Measurements from ENCODE around the gene MBTPS1.

The MBTPS1 gene

DNA sequence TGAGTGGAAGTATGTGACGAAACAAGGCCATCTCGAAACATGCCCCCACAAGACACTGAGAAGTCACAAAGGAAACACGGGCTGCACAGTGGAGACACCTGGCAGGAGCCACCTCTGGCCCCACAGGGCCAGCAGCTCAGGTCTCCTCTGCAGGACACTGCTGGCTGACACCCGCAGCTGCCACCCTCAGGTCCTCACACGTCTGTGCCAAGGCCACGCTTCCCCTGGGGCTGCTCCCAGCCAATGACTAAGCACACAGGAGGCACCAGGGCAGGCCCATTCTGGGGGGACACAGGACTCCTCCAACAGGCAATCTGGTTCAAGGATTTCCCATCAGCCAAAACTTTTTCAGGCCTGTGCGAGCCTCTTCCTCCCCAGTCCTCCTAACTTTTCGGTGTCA, 36.4 kb downstream of the MBTPS1 start:
- in situ Hi-C loops (cut with MboI; ENCODE audit: low sequenced_read_pairs): no loop called here

DNA sequence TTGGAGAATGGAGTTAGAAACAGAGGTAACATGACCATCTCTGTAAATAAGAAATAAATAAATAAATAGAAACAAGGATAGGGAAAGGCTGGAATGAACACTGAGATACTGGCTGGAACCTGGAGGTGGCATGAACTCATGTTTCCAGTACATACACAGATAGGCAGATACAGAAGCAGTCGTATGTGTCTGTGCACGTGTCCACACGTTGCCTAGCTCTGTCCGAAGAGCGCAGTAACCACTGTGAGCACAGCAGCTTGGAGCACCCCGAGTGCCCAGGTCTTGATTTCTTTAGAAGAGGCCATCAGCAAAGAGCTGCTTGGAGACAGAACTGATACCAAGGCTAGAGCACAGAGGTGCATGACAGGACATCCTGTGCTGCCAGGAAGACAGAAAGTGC, 37.1 kb downstream of the MBTPS1 start:
- in situ Hi-C loops (cut with MboI; ENCODE audit: low sequenced_read_pairs): no loop called here

DNA sequence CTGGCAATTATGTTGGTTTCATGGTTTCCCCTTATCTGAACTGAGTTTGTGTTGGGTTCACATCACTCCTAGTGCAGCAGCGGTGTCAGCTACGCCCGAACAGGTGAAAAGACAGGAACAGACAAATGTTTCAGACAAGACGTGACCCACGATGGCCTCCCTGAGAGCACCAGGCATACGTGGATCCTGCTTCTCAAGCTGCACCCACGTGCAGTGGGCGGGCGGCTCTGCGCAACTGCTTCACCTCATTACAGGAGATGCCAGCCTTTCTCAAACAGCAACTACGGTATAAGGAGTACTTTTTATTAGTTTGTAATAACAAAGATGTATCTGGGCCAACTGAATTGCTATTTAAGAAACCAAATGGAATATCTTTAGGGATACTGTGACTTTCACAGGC, 41.4 kb downstream of the MBTPS1 start:
- in situ Hi-C loops (cut with MboI; ENCODE audit: low sequenced_read_pairs): no loop called here

DNA sequence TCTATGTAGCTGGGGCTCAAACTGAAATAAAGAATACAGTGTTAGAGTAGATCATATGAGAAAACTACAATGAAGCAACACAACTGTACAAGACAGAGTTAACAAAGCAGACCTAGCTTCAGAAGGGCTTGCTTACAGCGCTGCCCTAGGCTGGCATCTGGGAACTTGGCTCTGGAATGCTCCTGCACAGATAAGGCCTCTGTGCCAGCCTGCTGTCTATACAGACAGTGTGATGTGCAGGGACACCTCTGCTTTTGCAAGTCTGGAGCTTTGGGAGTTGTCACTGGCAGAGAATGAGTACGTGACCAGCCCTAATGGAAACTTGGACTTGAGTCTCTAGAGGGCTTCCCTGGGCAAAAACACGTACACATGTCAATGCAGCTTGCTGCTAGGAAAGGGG, 42.0 kb downstream of the MBTPS1 start:
- in situ Hi-C loops (cut with MboI; ENCODE audit: low sequenced_read_pairs): loop anchor here (25.0 kb wide), 1 partner anchor 112 kb away; the partner anchor contains the start of genes NECAB2 and OSGIN1

DNA sequence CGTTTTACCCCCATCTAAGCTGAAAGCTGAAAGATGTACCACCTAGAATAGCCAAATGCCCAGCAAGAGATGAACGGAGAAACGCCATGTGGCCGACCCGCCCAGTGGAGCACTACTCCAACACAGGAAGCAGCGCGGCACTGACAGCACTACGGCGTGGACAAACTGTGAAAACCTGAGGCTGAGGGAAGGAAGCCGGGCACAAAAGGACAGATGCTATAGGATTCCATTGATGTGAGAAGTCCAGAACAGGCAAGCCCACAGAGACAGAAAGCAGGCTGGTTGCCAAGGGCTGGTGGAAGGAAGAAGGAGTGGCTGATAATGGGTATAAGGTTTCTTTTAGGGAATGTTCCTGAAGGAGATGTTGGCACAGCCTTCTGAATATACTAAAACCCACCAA, 44.7 kb downstream of the MBTPS1 start:
- in situ Hi-C loops (cut with MboI; ENCODE audit: low sequenced_read_pairs): loop anchor here (25.0 kb wide), 1 partner anchor 110 kb away; the partner anchor contains the start of genes NECAB2 and OSGIN1

DNA sequence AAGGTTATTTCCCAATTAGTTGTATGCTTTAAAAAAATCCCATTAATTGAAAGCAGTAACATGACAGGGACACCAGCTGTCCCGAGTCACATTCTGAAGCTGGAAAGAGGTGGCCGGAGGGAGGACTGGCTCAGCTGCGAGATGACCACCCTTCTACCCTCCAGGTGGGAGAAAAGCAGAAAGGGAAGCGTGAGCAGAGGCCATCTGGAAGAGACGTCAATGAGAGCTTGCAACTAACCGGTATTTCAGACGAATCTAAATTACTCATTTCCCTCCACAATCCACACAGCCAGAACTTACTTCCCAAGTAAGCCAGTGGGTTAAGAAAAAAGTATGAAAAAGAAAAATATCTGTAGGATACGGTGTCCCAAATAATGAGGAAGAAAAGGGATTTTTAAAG, 45.6 kb downstream of the MBTPS1 start:
- in situ Hi-C loops (cut with MboI; ENCODE audit: low sequenced_read_pairs): loop anchor here (25.0 kb wide), 1 partner anchor 109 kb away; the partner anchor contains the start of genes NECAB2 and OSGIN1

DNA sequence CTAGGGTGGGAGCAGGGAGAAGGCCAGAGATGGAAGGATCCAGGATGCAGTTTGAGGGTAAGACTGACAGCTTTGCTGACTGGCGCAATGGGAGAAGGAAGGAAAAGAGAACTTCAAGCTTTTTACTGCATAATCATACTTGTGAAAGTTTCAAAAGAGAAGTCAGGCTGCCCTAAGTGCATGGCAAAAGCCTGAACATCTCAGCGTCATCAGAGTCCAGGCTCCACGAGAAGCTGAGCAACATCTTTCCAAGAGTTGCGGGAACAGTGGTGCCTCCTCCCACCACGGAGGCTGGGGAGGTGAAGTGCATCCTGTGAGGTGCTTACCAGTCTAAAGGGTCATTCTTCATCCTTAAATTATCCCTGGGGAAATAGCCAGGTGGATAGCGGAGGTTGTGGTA, 47.2 kb downstream of the MBTPS1 start:
- in situ Hi-C loops (cut with MboI; ENCODE audit: low sequenced_read_pairs): loop anchor here (25.0 kb wide), 1 partner anchor 107 kb away; the partner anchor contains the start of genes NECAB2 and OSGIN1

DNA sequence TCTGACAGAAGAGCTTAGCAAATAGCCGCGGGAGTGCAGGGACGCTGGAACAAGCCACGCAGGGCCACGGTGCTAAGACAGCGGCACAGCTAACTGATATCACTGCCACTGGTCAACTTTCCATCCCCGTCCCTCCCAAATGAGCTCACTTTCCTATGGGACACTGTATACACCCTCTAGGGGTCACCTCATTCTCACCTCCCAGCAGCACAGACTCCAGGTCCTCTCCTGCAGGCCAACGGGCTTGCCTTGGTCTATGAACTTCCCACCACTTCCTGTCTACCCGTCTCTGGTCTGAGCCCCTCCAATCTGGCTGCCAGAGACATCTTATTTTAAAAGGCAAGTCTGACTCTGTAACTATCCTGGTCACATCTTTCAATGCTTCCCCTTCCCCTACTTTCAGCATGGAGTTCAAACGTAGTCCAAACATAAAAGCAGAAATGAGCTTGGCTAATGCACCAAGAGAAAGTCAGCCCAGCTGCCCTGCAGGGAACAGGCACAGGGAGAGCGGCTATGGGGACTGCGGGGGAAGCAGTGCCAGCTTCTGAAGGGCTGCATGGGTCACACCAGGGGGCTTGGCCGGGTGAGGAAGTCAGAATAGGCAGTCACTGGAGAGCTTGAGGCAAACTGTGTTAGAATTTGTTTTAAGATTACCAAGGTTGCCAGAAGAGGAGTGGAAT, 47.8 kb downstream of the MBTPS1 start:
- in situ Hi-C loops (cut with MboI; ENCODE audit: low sequenced_read_pairs): loop anchor here (25.0 kb wide), 1 partner anchor 107 kb away; the partner anchor contains the start of genes NECAB2 and OSGIN1

DNA sequence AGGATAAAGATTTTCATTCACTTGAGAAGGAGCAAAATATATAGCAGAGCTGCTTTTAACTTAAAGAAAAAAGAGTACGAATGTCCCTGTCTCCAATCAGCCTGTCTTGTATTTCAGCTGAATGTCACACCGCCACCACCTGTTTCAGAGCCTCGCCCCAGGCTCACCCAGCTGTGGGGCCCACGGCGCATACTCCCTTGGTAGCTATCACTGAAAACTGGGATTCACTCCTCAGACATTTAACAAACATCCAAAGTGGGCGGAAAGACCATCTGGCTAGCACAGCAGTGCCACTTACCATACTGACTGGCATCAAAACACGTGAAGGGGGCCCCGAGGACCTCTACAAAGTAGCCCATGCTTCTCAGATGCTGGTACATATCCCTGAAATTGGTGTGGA, 48.7 kb downstream of the MBTPS1 start:
- in situ Hi-C loops (cut with MboI; ENCODE audit: low sequenced_read_pairs): loop anchor here (25.0 kb wide), 1 partner anchor 106 kb away; the partner anchor contains the start of genes NECAB2 and OSGIN1

DNA sequence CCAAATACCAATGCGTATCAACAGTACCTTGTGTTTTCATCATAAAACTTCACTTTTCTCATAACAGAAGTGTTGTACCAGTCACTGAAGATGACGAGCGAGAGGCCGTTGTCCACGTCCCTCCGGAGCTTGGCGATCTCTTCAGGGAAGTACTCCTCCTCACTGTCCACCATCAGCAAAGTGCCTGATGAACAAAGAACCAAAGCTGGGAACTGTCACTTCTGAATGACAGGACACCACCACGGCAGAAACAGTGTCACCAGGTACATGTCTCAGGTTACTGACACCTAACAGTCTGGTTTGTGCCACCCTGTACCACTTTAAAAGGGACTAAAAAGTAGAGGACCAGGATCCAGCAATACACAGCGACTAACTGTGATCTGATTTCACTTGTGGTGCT, 49.1 kb downstream of the MBTPS1 start:
- in situ Hi-C loops (cut with MboI; ENCODE audit: low sequenced_read_pairs): loop anchor here (25.0 kb wide), 1 partner anchor 105 kb away; the partner anchor contains the start of genes NECAB2 and OSGIN1

DNA sequence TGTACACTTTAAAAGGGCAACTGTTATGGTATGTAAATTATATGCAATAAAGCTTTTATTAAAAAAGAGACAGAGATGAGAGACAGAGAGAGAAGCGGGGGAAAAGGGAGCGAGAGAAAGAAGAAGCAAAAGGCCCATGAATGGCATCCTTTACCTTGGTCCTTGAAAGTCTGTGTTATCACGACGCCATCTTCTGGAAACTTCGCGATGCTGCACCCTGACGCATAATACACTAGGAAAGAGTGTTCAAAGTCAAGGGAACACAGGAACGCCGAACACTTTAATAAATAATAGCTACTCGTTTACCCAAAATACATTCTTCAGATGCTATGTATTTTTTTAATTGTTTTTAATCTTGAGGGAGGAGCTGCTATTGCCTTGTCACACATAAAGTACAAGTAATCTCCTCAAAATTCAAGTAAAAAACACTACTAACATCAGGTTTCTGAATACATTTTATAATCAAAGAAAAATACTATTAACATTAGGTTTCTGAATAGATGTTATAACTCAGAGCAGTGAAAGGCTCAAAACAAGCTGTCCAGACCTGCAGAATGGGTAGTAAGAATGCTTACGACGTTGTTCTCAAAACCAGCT, 51.1 kb downstream of the MBTPS1 start:
- in situ Hi-C loops (cut with MboI; ENCODE audit: low sequenced_read_pairs): loop anchor here (25.0 kb wide), 1 partner anchor 103 kb away; the partner anchor contains the start of genes NECAB2 and OSGIN1

DNA sequence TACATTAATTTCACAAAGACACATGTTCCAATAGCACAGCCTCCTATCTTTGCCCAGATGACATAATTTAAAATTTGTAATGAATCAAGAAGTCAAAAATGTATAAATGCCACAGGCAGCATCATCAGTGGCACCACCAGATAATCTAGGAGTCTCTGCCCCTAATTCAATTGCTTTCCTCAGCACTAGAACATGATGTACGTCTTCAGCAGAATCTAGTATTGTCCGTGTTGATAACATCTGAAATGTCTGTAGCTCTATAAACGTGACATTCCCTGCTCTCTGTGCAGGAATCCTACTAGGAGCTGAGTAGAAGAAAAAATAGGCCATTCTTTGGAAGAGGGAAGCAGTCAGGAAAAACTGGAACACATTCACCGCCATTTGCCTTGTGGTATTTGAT, 52.8 kb downstream of the MBTPS1 start:
- in situ Hi-C loops (cut with MboI; ENCODE audit: low sequenced_read_pairs): loop anchor here (25.0 kb wide), 1 partner anchor 102 kb away; the partner anchor contains the start of genes NECAB2 and OSGIN1

DNA sequence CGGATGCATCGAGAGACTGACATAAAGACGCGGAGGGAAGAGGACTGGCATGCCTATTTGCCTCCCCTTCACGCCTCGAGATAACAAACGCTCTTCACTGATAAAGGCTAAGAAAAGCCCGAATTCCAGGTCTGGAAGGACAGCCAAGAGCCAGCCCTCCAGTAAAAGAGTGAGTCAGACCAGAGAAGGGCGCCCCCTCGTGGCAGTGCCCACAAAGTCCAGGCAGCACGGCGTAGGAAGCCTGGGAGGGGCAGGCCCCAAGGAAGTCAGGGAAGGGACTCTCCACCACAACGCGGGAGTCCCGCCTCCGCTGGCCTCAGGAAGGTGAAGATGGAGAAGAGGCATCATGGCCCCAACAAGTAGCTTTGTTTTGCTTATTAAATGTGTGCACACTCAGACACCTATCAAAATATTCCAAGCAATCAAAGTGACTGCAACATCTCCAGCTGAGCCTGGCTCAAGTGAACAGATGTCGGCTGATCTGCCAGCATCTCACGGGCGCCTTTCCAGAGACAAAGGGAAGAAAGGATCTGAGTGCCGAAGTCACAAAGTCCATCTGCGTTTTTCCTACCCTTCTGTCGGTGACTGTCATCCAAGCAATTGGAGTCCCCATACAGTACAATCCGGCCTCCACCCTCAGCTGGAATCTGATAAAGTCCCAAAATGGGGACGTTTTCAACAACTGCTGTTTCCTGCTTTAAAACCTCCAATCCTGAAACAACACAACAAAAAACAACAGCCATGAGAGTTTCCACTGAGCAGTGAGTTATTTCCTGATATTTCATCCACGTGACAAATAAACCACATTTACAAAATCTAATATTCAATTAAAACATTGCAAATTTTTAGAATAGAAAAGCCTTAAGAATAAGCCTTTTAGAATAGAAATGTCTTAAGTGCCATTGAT, 53.8 kb downstream of the MBTPS1 start:
- in situ Hi-C loops (cut with MboI; ENCODE audit: low sequenced_read_pairs): loop anchor here (25.0 kb wide), 1 partner anchor 101 kb away; the partner anchor contains the start of genes NECAB2 and OSGIN1

DNA sequence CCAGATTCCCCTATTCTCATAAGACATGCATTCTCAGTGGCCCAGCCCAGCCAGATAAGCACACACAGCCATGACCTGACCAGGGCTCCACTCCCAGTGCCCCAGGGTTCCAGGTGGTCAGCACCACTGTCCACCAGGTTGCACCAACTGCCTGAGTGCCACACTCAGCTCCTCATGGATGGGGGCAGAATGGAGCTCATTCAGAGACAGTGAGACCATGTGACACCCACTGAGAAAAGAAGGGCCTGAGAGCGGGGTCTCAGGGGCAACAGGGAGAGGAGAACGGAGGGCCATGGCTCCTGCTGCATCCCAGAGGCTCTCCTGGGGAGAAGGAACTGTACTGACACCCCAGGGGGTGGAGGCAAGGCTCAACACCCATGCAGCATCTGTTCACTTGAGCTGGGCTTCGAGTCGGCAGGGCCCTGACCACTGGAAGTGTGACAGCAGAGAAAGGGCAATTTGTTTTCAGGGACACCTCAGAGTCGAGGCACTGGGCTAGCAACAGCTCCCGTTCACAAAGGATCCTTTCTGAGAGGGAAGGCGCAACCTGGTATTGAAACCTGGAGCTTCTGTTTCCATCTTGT, 55.4 kb downstream of the MBTPS1 start:
- in situ Hi-C loops (cut with MboI; ENCODE audit: low sequenced_read_pairs): loop anchor here (25.0 kb wide), 1 partner anchor 99 kb away; the partner anchor contains the start of genes NECAB2 and OSGIN1

DNA sequence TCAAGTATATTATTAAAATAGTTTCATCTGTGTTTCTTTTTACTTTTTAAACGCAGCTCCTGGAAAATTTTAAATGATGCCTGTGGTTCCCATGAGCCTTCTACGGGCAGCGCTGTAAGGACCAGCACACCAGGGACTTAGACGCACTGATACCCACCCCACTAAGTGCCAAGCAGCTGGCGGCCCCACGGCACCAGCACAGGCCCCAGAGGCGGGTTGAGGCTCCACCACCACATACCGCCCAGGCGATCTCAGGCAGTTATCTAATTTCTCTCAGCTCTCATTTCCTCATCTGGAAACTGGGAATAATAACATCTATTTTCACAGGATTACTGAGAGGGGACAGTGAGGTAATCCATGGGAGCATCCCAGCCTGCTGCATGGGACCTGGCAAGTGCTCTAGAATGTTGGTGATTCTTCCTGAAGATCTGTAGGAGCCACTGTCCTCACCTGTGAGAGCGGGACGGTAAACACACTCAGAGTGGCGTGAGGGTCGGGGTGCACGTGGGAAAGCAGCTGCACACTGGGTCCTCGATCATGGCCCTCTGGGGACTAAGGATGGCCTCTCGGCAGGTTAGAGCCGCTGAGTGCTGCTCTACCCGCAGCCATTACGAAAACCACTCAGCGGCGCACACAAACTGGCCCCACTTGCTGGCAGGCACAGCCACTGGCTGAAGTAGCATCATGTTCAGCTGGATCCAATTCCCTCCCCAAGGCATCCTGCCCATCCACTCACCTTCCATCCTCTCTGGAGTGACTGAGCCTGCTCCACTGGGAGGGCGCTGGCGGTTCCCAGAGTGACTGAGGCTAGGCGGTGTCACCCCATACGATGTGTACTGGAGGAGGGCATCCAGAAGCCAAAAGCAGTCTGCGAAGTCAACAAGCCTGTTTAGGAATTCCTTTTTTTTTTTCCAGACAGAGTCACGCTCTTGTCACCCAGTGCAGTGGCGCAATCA, 56.5 kb downstream of the MBTPS1 start:
- in situ Hi-C loops (cut with MboI; ENCODE audit: low sequenced_read_pairs): loop anchor here (25.0 kb wide), 1 partner anchor 98 kb away; the partner anchor contains the start of genes NECAB2 and OSGIN1

DNA sequence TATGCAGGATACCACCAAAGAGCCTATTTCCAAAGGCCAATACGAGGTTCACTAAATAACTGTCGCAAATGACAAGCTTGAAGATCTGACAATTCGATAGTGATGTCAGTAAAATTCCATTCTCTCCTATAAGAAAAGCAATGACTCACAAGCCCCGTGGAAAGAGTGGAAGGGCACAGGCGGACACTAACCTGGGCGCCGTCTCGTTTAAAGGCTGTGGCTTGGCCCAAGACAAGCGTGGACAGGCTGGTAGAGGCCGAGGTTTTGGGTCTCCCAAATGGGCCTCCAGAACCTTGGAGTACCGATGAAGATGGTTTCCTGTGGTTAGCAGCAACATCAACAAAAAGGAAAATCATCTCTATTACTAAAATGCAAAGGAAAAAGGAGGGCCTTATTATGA, 57.6 kb downstream of the MBTPS1 start:
- in situ Hi-C loops (cut with MboI; ENCODE audit: low sequenced_read_pairs): loop anchor here (25.0 kb wide), 1 partner anchor 97 kb away; the partner anchor contains the start of genes NECAB2 and OSGIN1

DNA sequence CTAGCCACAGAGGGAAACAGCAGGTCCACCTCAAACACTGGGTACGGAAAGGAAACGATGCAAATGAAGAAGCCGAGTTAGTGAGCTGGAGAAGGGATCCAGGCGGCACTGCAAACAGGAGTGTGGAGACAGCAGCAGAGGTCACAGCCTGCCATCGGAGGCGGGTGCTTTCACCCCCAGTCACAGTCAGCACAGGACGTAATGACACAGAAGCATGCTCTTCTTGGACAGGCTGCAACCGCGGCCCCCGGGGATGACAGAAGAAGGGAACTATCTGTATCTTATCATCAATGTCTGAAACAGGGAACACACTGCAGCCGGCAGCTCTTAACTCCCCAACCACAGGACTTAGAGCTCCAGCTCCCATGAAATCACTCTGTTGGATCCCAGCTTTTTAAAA, 58.1 kb downstream of the MBTPS1 start:
- in situ Hi-C loops (cut with MboI; ENCODE audit: low sequenced_read_pairs): loop anchor here (25.0 kb wide), 1 partner anchor 96 kb away; the partner anchor contains the start of genes NECAB2 and OSGIN1

DNA sequence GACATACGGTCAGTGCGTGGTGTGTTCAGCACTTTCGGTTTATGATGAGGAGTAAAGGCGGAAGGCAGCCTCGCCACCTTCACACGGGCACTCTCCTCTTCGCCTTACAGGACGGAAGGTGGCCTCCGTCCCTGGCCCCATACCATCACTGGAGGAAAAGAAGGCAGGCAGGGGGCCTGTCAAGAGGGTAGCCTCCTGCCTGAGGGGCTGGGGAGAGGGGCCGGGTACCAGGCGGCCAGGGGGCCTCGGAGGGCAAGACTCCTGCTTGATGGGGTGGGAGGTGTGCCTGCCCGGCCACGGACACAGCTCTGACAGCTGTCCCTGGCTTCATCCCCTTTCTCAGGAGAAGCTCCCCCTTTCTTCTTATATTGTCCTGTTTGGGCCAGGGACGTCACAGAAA, 58.5 kb downstream of the MBTPS1 start:
- in situ Hi-C loops (cut with MboI; ENCODE audit: low sequenced_read_pairs): loop anchor here (25.0 kb wide), 1 partner anchor 96 kb away; the partner anchor contains the start of genes NECAB2 and OSGIN1

DNA sequence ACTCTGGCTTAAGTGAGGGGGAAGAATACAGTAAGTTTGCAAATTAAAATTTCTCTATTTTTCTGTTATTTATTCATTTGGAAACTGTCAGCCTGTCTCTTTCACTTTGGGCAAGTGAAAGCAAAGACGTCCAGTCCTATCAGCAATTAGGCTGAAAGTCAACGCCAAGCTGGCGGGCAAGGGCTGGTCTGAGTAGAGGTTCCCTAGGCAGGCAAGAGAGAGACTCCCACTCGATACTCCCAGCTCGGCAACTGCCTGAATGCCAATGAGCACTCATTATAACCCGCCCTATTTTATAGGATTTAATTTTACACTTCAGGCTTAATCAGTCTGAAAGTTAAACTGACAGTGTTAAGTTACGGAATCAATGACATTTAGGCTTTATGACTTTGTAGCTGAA, 59.8 kb downstream of the MBTPS1 start:
- in situ Hi-C loops (cut with MboI; ENCODE audit: low sequenced_read_pairs): loop anchor here (25.0 kb wide), 1 partner anchor 95 kb away; the partner anchor contains the start of genes NECAB2 and OSGIN1
